GM23248 (cell line): ENCODE results near the gene SPTAN1. TPM values are rescaled to one million over a fixed set of nuclear protein-coding genes. Genes with fewer than 3 reads are reported as not detected.

ENCODE experiments used
- DNase-seq: peaks from one replicate; pipeline ENCODE4 v3.0.0-alpha.2; 2015
- H2AFZ ChIP-seq: fragments of 200-600 bp; sonication (generic); 2 replicates; pipeline ENCODE4 v1.6.1; 2016; ENCODE audit warnings: antibody characterized with exemption
- H3F3A ChIP-seq: fragments of 200-600 bp; sonication (generic); 2 replicates; pipeline ENCODE4 v1.6.1; 2016; ENCODE audit warnings: mild to moderate bottlenecking, antibody characterized with exemption, mixed run types; ENCODE audit not compliant: insufficient read depth
- H3K27ac ChIP-seq: fragments of 200-600 bp; sonication (generic); 2 replicates; pipeline ENCODE4 v1.5.1; 2016; ENCODE audit warnings: mild to moderate bottlenecking
- H3K27me3 ChIP-seq: fragments of 200-600 bp; sonication (generic); replicated peaks from 2 replicates; pipeline ENCODE4 v1.6.1; 2016; ENCODE audit warnings: mild to moderate bottlenecking; ENCODE audit not compliant: insufficient read depth
- H3K36me3 ChIP-seq: fragments of 200-600 bp; sonication (generic); 2 replicates; pipeline ENCODE4 v1.6.1; 2016; ENCODE audit warnings: low read depth, mild to moderate bottlenecking
- H3K4me1 ChIP-seq: fragments of 200-600 bp; sonication (generic); 2 replicates; pipeline ENCODE4 v1.6.1; 2016; ENCODE audit warnings: mild to moderate bottlenecking; ENCODE audit not compliant: insufficient read depth
- H3K4me2 ChIP-seq: fragments of 200-600 bp; sonication (generic); one replicate; pipeline ENCODE4 v1.6.1; 2016; ENCODE audit warnings: mild to moderate bottlenecking; ENCODE audit not compliant: unreplicated experiment
- H3K4me3 ChIP-seq: fragments of 200-600 bp; sonication (generic); 2 replicates; pipeline ENCODE4 v1.5.1; 2016; ENCODE audit warnings: mild to moderate bottlenecking
- H3K79me2 ChIP-seq: fragments of 200-600 bp; sonication (generic); 2 replicates; pipeline ENCODE4 v1.6.1; 2016; ENCODE audit warnings: mild to moderate bottlenecking; ENCODE audit not compliant: insufficient read depth
- H3K9ac ChIP-seq: fragments of 200-600 bp; sonication (generic); 2 replicates; pipeline ENCODE4 v1.6.1; 2016; ENCODE audit warnings: mild to moderate bottlenecking
- H3K9me2 ChIP-seq: fragments of 200-600 bp; sonication (generic); 2 replicates; pipeline ENCODE4 v1.6.1; 2016; ENCODE audit warnings: mixed run types, mild to moderate bottlenecking, moderate library complexity; ENCODE audit not compliant: insufficient read depth
- H3K9me3 ChIP-seq: fragments of 200-600 bp; sonication (generic); one replicate; pipeline ENCODE4 v1.6.1; 2017; ENCODE audit warnings: low read depth
- H4K20me1 ChIP-seq: fragments of 200-600 bp; sonication (generic); 2 replicates; pipeline ENCODE4 v1.6.0; 2016; ENCODE audit not compliant: insufficient read depth
- EZH2 ChIP-seq: fragments of 200-600 bp; sonication (generic); IDR thresholded peaks from 2 replicates; pipeline ENCODE4 v1.6.1; 2018; ENCODE audit warnings: antibody characterized with exemption, mild to moderate bottlenecking; ENCODE audit not compliant: insufficient read depth, poor library complexity, severe bottlenecking
- EZH2phosphoT487 ChIP-seq: fragments of 200-600 bp; sonication (generic); IDR thresholded peaks from 2 replicates; pipeline ENCODE4 v1.6.1; 2018; ENCODE audit warnings: antibody characterized with exemption, moderate library complexity, mild to moderate bottlenecking, low read depth; ENCODE audit not compliant: insufficient read depth
- WGBS, 2 experiments: methylation state at CpG; one replicate each; pipeline ENCODE4 v1.1.6; 2015 to 2017; ENCODE audit warnings: low lambda C conversion rate in 2 of 2, low coverage in 1 of 2; ENCODE audit errors: missing lambda C conversion rate in 2 of 2; 5-methylcytosine and 5-hydroxymethylcytosine counted together
- in situ Hi-C: fragments of 300-500 bp; cut with MboI; formaldehyde crosslinking; loops from 2 replicates; pipeline ENCODE4 v1.15.0; 2020
- polyA plus RNA-seq: library from polyadenylated mRNA; unstranded; fragments of >200 nt; fragmentation: Nextera tagmentation; extraction: Ambion mirVana; gene quantifications from 2 replicates; pipeline ENCODE4 v1.2.1, GENCODE V29; 2016
- total RNA-seq: library from RNA; depleted of rRNA; stranded (reverse); fragments of >200 nt; shearing (Covaris generic); gene quantifications from 2 replicates; pipeline ENCODE4 v1.2.3, GENCODE V29; 2014

The SPTAN1 gene
- total and polyA plus RNA-seq, 2 experiments from 2014 or later = 144 to 275 TPM

DNA sequence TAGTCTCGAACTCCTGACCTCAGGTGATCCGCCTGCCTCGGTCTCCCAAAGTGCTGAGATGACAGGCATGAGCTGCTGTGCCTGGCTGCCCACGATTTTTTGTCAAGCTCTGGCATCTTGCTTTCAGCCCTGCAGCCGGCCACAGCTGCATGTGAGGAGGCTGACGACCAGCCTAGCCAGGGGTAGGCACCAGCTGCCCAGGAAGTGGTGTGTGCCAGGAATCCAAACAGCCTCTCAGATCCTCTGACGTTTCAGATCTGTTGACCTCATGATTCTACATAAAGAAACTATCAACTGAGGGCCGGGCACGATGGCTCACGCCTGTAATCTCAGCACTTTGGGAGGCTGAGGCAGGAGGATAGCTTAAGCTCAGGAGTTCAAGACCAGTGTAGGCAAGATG is 85.3 kb downstream of the SPTAN1 start:
- Histone ChIP-seq H3K9me2 (no peaks in the 10 kb centered on the region), H3K9me3 (no peaks in the 10 kb centered on the region), H3K4me1 (peaks cover 10% of the 10 kb centered on the region), H3K36me3 (peaks cover 7% of the 10 kb centered on the region; the same call in 1 of the 2 replicates), H3F3A (peaks cover 9% of the 10 kb centered on the region; the same call in 1 of the 2 replicates), H3K27me3 (no peaks in the 10 kb centered on the region), H3K27ac (no peak overlapping the region), H3K4me2 (no peak overlapping the region), H4K20me1 (no peaks in the 10 kb centered on the region), H3K79me2 (no peaks in the 10 kb centered on the region), H3K4me3 (no peak overlapping the region), H2AFZ (no peak overlapping the region), H3K9ac (no peak overlapping the region)
- no peak for DNase-seq
- TF ChIP-seq EZH2phosphoT487 (no peak), EZH2 (no peak)
- in situ Hi-C loops = no loop called here
- WGBS, 2 experiments = 75 to 81% methylated on average over 10 of the region's 10 CpGs

- H3F3A ChIP-seq = peaks cover 7% of the 10 kb centered on the region; the same call in 1 of the 2 replicates
- TF ChIP-seq EZH2phosphoT487 (no peak), EZH2 (no peak)
- WGBS, 2 experiments = 78 to 80% methylated on average over 4 of the region's 4 CpGs
These were observed 86.2 kb downstream of the SPTAN1 start for GRCh38 chr9:128638580-128638979.

DNA sequence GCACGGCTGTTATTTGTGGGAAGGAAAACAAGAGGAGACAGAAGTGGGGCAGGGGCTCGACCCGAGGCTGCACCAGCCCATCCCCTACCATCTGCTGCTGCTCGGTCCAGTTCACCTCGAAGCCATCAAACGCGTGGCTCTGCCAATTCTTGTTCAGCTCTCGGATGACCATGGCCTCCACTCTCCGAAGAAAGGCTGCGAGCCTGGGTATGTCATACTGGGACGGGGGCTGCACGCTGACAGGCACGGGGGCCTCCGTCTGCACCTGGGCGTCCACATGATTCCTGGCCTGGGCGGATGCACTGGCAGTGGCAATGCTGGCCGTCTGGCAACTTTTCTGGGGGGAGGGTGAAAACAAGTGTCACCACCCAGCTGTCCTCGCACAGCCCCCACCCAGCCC is 88.2 kb downstream of the SPTAN1 start:
- H3K9ac ChIP-seq = no peak overlapping the region
- H3F3A ChIP-seq = no peaks in the 10 kb centered on the region
- H3K4me2 ChIP-seq = no peak overlapping the region
- H3K36me3 ChIP-seq = no peaks in the 10 kb centered on the region
- H3K9me2 ChIP-seq = no peaks in the 10 kb centered on the region
- TF ChIP-seq EZH2 (no peak), EZH2phosphoT487 (no peak)
- H4K20me1 ChIP-seq = no peaks in the 10 kb centered on the region
- no peaks in the 10 kb centered on the region for H3K9me3 ChIP-seq
- DNase-seq = no peak
- no peaks in the 10 kb centered on the region for H3K27me3 ChIP-seq
- 0 out of 2 replicates have a peak, but pooled peaks cover 9% of the 10 kb centered on the region for H3K79me2 ChIP-seq
- no peak overlapping the region for H3K27ac ChIP-seq
- in situ Hi-C loops = no loop called here
- H2AFZ ChIP-seq = no peak overlapping the region
- peaks cover 13% of the 10 kb centered on the region for H3K4me1 ChIP-seq
- 92 to 96% methylated on average over 17 of the region's 18 CpGs for WGBS, 2 experiments
- no peak overlapping the region for H3K4me3 ChIP-seq

More at GRCh38 chr9:128638580-128638979, 86.2 kb downstream of the SPTAN1 start:
- Histone ChIP-seq H3K4me1 (peaks cover 11% of the 10 kb centered on the region), H3K9me3 (no peaks in the 10 kb centered on the region), H3K4me3 (no peak overlapping the region), H3K79me2 (no peaks in the 10 kb centered on the region), H3K27ac (no peak overlapping the region), H3K4me2 (no peak overlapping the region), H3K27me3 (no peaks in the 10 kb centered on the region), H3K36me3 (peaks cover 2% of the 10 kb centered on the region; the same call in 1 of the 2 replicates), H3K9me2 (no peaks in the 10 kb centered on the region), H2AFZ (no peak overlapping the region), H3K9ac (no peak overlapping the region), H4K20me1 (no peaks in the 10 kb centered on the region)
- DNase-seq = no peak
- in situ Hi-C loops = no loop called here

- H3K4me2 ChIP-seq = no peak overlapping the region
- no peak overlapping the region for H3K9ac ChIP-seq
- no peak for DNase-seq
- 86 to 88% methylated on average over 12 of the region's 12 CpGs for WGBS, 2 experiments
- H2AFZ ChIP-seq = no peak overlapping the region
- H3K9me3 ChIP-seq = no peaks in the 10 kb centered on the region
- no peak overlapping the region for H3K27ac ChIP-seq
- peaks cover 5% of the 10 kb centered on the region; the same call in 1 of the 2 replicates for H3K4me1 ChIP-seq
- no peaks in the 10 kb centered on the region for H4K20me1 ChIP-seq
- H3K36me3 ChIP-seq = no peaks in the 10 kb centered on the region
- H3K9me2 ChIP-seq = no peaks in the 10 kb centered on the region
- H3K27me3 ChIP-seq = no peaks in the 10 kb centered on the region
- 0 out of 2 replicates have a peak, but pooled peaks cover 9% of the 10 kb centered on the region for H3K79me2 ChIP-seq
- no peaks in the 10 kb centered on the region for H3F3A ChIP-seq
- no peak overlapping the region for H3K4me3 ChIP-seq
- TF ChIP-seq EZH2phosphoT487 (no peak), EZH2 (no peak)
- in situ Hi-C loops = no loop called here
These were observed 90.4 kb downstream of the SPTAN1 start for GRCh38 chr9:128642675-128643245.
